ENCODE results near the gene KRT5. TPM values are rescaled to one million over a fixed set of nuclear protein-coding genes. Genes with fewer than 3 reads are reported as not detected.

KRT5 gene
- total RNA-seq, 1 experiment from 2014 or later, result 0.67 TPM

- intact Hi-C loops (cut with micrococcal nuclease; ENCODE audit: unreplicated experiment), result no loop called here
- H3K27ac ChIP-seq (ENCODE audit: low read depth, low read length, poor library complexity, severe bottlenecking), result no peak overlapping the region
- no peaks in the 10 kb centered on the region for H3K36me3 ChIP-seq (ENCODE audit: insufficient read depth, low read length, poor library complexity, severe bottlenecking)
- DNase-seq (ENCODE audit: low spot score), result no peak
- peaks cover 9% of the 10 kb centered on the region for H3K27me3 ChIP-seq (replicated peaks; ENCODE audit: insufficient read depth, low read depth, low read length, poor library complexity)
- POLR2A ChIA-PET (ENCODE audit: low non-redundant PET), result no interaction called here
- TF ChIP-seq CTCF (conservative IDR thresholded peaks at IDR 0.05; ENCODE audit: low read depth, low read length) (no peak), EZH2 (IDR thresholded peaks at IDR 0.05; ENCODE audit: borderline replicate concordance, low read depth, low read length, poor library complexity, severe bottlenecking) (no peak)
- no peaks in the 10 kb centered on the region for H3K4me1 ChIP-seq (ENCODE audit: insufficient read depth, low read length, poor library complexity, severe bottlenecking)
- H3K4me3 ChIP-seq (ENCODE audit: low read depth, low read length, poor library complexity, severe bottlenecking), result no peak overlapping the region
- no TSS peak for BruUV-seq (replicated peaks)
- H3K9me3 ChIP-seq (ENCODE audit: low read depth, low read length, poor library complexity, severe bottlenecking), result no peaks in the 10 kb centered on the region
- CTCF ChIA-PET, result no interaction called here
Observed at GRCh38 chr12:52558781-52559445, 38.7 kb upstream of the KRT5 start.

- Histone ChIP-seq H3K36me3 (ENCODE audit: insufficient read depth, low read length, poor library complexity, severe bottlenecking) (no peaks in the 10 kb centered on the region), H3K4me1 (ENCODE audit: insufficient read depth, low read length, poor library complexity, severe bottlenecking) (no peaks in the 10 kb centered on the region), H3K27me3 (replicated peaks; ENCODE audit: insufficient read depth, low read depth, low read length, poor library complexity) (peaks cover 9% of the 10 kb centered on the region), H3K9me3 (ENCODE audit: low read depth, low read length, poor library complexity, severe bottlenecking) (no peaks in the 10 kb centered on the region), H3K27ac (ENCODE audit: low read depth, low read length, poor library complexity, severe bottlenecking) (no peak overlapping the region), H3K4me3 (ENCODE audit: low read depth, low read length, poor library complexity, severe bottlenecking) (no peak overlapping the region)
- intact Hi-C loops (cut with micrococcal nuclease; ENCODE audit: unreplicated experiment), result no loop called here
- DNase-seq (ENCODE audit: low spot score), result no peak
- no TSS peak for BruUV-seq (replicated peaks)
- TF ChIP-seq CTCF (conservative IDR thresholded peaks at IDR 0.05; ENCODE audit: low read depth, low read length), result no peak
- TF ChIP-seq EZH2 (IDR thresholded peaks at IDR 0.05; ENCODE audit: borderline replicate concordance, low read depth, low read length, poor library complexity, severe bottlenecking), result no peak
- CTCF ChIA-PET, result no interaction called here
- POLR2A ChIA-PET (ENCODE audit: low non-redundant PET), result no interaction called here
Observed at GRCh38 chr12:52557476-52557875, 37.3 kb upstream of the KRT5 start.

DNA sequence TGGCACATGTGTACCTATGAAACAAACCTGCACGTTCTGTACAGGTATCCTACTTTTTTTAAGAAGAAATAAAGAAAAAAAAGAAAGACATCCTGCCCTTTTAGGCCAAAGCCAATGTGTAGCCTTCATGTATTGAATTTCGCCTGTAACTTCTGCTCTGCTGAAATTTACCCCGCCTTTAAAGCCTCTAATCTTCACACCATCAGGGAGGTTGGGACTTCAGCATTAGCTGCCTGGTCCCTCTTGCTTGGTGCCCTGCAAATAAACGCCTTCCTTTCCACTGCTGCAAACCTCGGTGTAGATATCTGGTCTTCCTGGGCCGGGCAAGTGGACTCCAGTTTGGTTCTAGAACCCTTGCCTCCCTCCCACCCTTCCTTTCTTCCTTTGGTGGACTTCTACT lies 35.4 kb upstream of the KRT5 start:
- TF ChIP-seq EZH2 (IDR thresholded peaks at IDR 0.05; ENCODE audit: borderline replicate concordance, low read depth, low read length, poor library complexity, severe bottlenecking), result no peak
- no peak for TF ChIP-seq CTCF (conservative IDR thresholded peaks at IDR 0.05; ENCODE audit: low read depth, low read length)
- CTCF ChIA-PET, result no interaction called here

More for the DNA sequence above, 35.4 kb upstream of the KRT5 start:
- Histone ChIP-seq H3K27me3 (replicated peaks; ENCODE audit: insufficient read depth, low read depth, low read length, poor library complexity) (peaks cover 9% of the 10 kb centered on the region), H3K9me3 (ENCODE audit: low read depth, low read length, poor library complexity, severe bottlenecking) (no peaks in the 10 kb centered on the region), H3K4me1 (ENCODE audit: insufficient read depth, low read length, poor library complexity, severe bottlenecking) (no peaks in the 10 kb centered on the region), H3K4me3 (ENCODE audit: low read depth, low read length, poor library complexity, severe bottlenecking) (no peak overlapping the region), H3K27ac (ENCODE audit: low read depth, low read length, poor library complexity, severe bottlenecking) (no peak overlapping the region), H3K36me3 (ENCODE audit: insufficient read depth, low read length, poor library complexity, severe bottlenecking) (no peaks in the 10 kb centered on the region)
- no TSS peak for BruUV-seq (replicated peaks)
- intact Hi-C loops (cut with micrococcal nuclease; ENCODE audit: unreplicated experiment), result no loop called here
- DNase-seq (ENCODE audit: low spot score), result no peak
- POLR2A ChIA-PET (ENCODE audit: low non-redundant PET), result no interaction called here

Data from A673 (cell line).